ENCODE results near the gene GAL3ST2.
"Not testable (repeated sequence)": the region's sequence is repeated elsewhere in the genome, so short reads cannot be mapped to it uniquely, and the experiment has no call there.

Gene GAL3ST2

GRCh38 chr2:241776336-241777169 lies at the start of gene GAL3ST2:
Gene GAL3ST2, plus strand, starts transcription at chr2:241776822. Its CDS starts 134 bp downstream, at chr2:241776956.
- no peak for DNase-seq

GRCh38 chr2:241728000-241728399 lies 48.6 kb upstream of the GAL3ST2 start:
- no peak for DNase-seq

- DNase-seq, result no peak
Observed at GRCh38 chr2:241728627-241729026, 48.0 kb upstream of the GAL3ST2 start.

- DNase-seq, result no peak
Observed at GRCh38 chr2:241729868-241730267, 46.8 kb upstream of the GAL3ST2 start.

GRCh38 chr2:241730671-241731293 lies 45.8 kb upstream of the GAL3ST2 start:
- DNase-seq, result no peak

GRCh38 chr2:241732513-241733186 lies 44.0 kb upstream of the GAL3ST2 start:
- not testable (repeated sequence) for DNase-seq

- DNase-seq, result no peak
Observed at GRCh38 chr2:241733391-241734207, 43.0 kb upstream of the GAL3ST2 start.

GRCh38 chr2:241734208-241734466 lies 42.5 kb upstream of the GAL3ST2 start:
- no peak for DNase-seq

- DNase-seq, result peak; percentile 59 to 63
Observed at GRCh38 chr2:241734467-241735208, 42.0 kb upstream of the GAL3ST2 start, which contains the start of gene D2HGDH. Gene D2HGDH, plus strand, starts transcription at chr2:241734630. Its CDS starts 595 bp downstream, at chr2:241735225.

- no peak for DNase-seq
Observed at GRCh38 chr2:241736111-241736510, 40.5 kb upstream of the GAL3ST2 start.

GRCh38 chr2:241738040-241738686 lies 38.5 kb upstream of the GAL3ST2 start:
- no peak for DNase-seq

- no peak for DNase-seq
Observed at GRCh38 chr2:241739177-241739576, 37.4 kb upstream of the GAL3ST2 start.

- no peak for DNase-seq
Observed at GRCh38 chr2:241739651-241740050, 37.0 kb upstream of the GAL3ST2 start.

- peak; percentile 76 to 78 for DNase-seq
Observed at GRCh38 chr2:241741016-241741415, 35.6 kb upstream of the GAL3ST2 start.

GRCh38 chr2:241742320-241742939 lies 34.2 kb upstream of the GAL3ST2 start:
- no peak for DNase-seq

- DNase-seq, result not testable (repeated sequence)
Observed at GRCh38 chr2:241743008-241743407, 33.6 kb upstream of the GAL3ST2 start.

- DNase-seq, result no peak
Observed at GRCh38 chr2:241743620-241744019, 33.0 kb upstream of the GAL3ST2 start.

GRCh38 chr2:241744028-241744754 lies 32.4 kb upstream of the GAL3ST2 start:
- no peak for DNase-seq

- no peak for DNase-seq
Observed at GRCh38 chr2:241745276-241745675, 31.3 kb upstream of the GAL3ST2 start.

- DNase-seq, result no peak
Observed at GRCh38 chr2:241746084-241746483, 30.5 kb upstream of the GAL3ST2 start.

Measured in AML-193 (cell line).